CD8-positive, alpha-beta memory T cell (primary cell): Measurements from ENCODE around the gene PTGR3. TPM values are rescaled to one million over a fixed set of nuclear protein-coding genes. Genes with fewer than 3 reads are reported as not detected.

Experiments
- polyA plus RNA-seq: library from polyadenylated mRNA; unstranded; fragments of 300-500 nt; fragmentation: Illumina TruSeq; gene quantifications from one replicate; pipeline ENCODE4 v1.2.3, GENCODE V29; 2021
- total RNA-seq, 2 experiments: library from RNA; stranded (reverse); gene quantifications; one replicate each; pipeline ENCODE4 v1.2.3, GENCODE V29; 2021

Gene PTGR3
- total and polyA plus RNA-seq, 3 experiments from 2014 or later: 20.3 to 26.3 (median 25.8) TPM

Other genes with a start within 250 kb of the PTGR3 start
- gene TSHZ1, start 1.7 kb upstream of the PTGR3 start, total RNA-seq: 10 to 100 TPM; 17.9 to 18.6 TPM
- gene TSHZ1, start 1.7 kb upstream of the PTGR3 start, polyA plus RNA-seq: 9.0 TPM
- gene SMIM21, start 218.6 kb upstream of the PTGR3 start, total RNA-seq: not detected
- gene SMIM21, start 218.6 kb upstream of the PTGR3 start, polyA plus RNA-seq: not detected